H1 (cell line): Measurements from ENCODE around the gene KIT. TPM values are rescaled to one million over a fixed set of nuclear protein-coding genes. Genes with fewer than 3 reads are reported as not detected.

Source experiments
- CTCF ChIA-PET: fragments of 300-600 bp; sonication (Branson Sonifier 250); formaldehyde crosslinking; loops from one replicate; lab custom pipeline; 2021; ENCODE audit not compliant: partially characterized antibody; lab: Charles Lee
- POLR2A ChIA-PET: fragments of 300-600 bp; sonication (Branson Sonifier 250); formaldehyde crosslinking; loops from one replicate; lab custom pipeline; 2021; ENCODE audit warnings: inconsistent platforms; ENCODE audit not compliant: partially characterized antibody; lab: Charles Lee
- DNase-seq, 2 experiments: peaks; one replicate each; pipeline versions ENCODE4 v3.0.0 to v3.0.0-alpha.2; 2010 to 2022; ENCODE audit warnings: low spot score in 2 of 2, low read depth in 1 of 2, mixed read lengths in 1 of 2
- FAIRE-seq: peaks from 2 replicates; lab custom pipeline; 2011; peaks lifted over from hg19 to GRCh38; lab: Jason Lieb, UNC
- H2AFZ ChIP-seq: 2 replicates; pipeline ENCODE4 v1.8.1; 2012; ENCODE audit warnings: low read length, inconsistent platforms
- H2AK5ac ChIP-seq: 2 replicates; pipeline ENCODE4 v1.6.1; 2013; ENCODE audit warnings: low read depth, low read length
- H2BK120ac ChIP-seq: replicated peaks from 2 replicates; pipeline ENCODE3; 2013; ENCODE audit warnings: low read depth, low read length, inconsistent platforms
- H2BK12ac ChIP-seq: 2 replicates; pipeline ENCODE4 v1.6.1; 2013; ENCODE audit warnings: low read depth, low read length
- H2BK15ac ChIP-seq: 2 replicates; pipeline ENCODE4 v1.6.1; 2013; ENCODE audit warnings: low read length
- H2BK20ac ChIP-seq: 2 replicates; pipeline ENCODE4 v1.6.1; 2013; ENCODE audit warnings: low read length
- H2BK5ac ChIP-seq: 2 replicates; pipeline ENCODE4 v1.6.1; 2013; ENCODE audit warnings: low read depth, low read length
- H3K14ac ChIP-seq: 2 replicates; pipeline ENCODE4 v1.6.1; 2013; ENCODE audit warnings: inconsistent platforms; ENCODE audit not compliant: insufficient read length
- H3K18ac ChIP-seq: 2 replicates; pipeline ENCODE4 v1.6.1; 2013; ENCODE audit warnings: low read length; ENCODE audit errors: extremely low read depth
- H3K23ac ChIP-seq: 2 replicates; pipeline ENCODE4 v1.6.1; 2013; ENCODE audit warnings: inconsistent platforms; ENCODE audit not compliant: insufficient read length
- H3K23me2 ChIP-seq: 2 replicates; pipeline ENCODE4 v1.6.1; 2013; ENCODE audit warnings: low read depth, low read length
- H3K27ac ChIP-seq: 2 replicates; pipeline ENCODE4 v1.6.1; 2011; ENCODE audit warnings: low read depth, low read length, inconsistent platforms
- H3K27me3 ChIP-seq, 4 experiments: replicated peaks in 1 of 4; 1 replicate in 1 of 4; 2 replicates in 3 of 4; pipeline versions ENCODE4 v1.6.1 to v1.8.1; 2011 to 2013; ENCODE audit warnings: low read length in 3 of 4, mild to moderate bottlenecking in 3 of 4, inconsistent platforms in 2 of 4, mixed read lengths in 2 of 4, moderate library complexity in 1 of 4; ENCODE audit not compliant: control insufficient read depth in 3 of 4, insufficient read depth in 3 of 4; ENCODE audit errors: extremely low read depth in 1 of 4
- H3K36me3 ChIP-seq, 4 experiments: 2 replicates each; pipeline versions ENCODE4 v1.6.1 to v1.8.1; 2011 to 2013; ENCODE audit warnings: mild to moderate bottlenecking in 4 of 4, low read length in 3 of 4, moderate library complexity in 2 of 4, control low read depth in 1 of 4, inconsistent platforms in 1 of 4; ENCODE audit not compliant: insufficient read depth in 4 of 4, control insufficient read depth in 2 of 4
- H3K4ac ChIP-seq: replicated peaks from 2 replicates; pipeline ENCODE3; 2013; ENCODE audit warnings: low read length, low read depth, mixed read lengths, inconsistent platforms; ENCODE audit not compliant: insufficient read length
- H3K4me1 ChIP-seq, 4 experiments: replicated peaks in 1 of 4; 1 replicate in 1 of 4; 2 replicates in 3 of 4; pipeline versions ENCODE4 v1.6.1 to v1.8.1; 2011 to 2013; ENCODE audit warnings: low read length in 3 of 4, inconsistent platforms in 2 of 4, mixed read lengths in 1 of 4; ENCODE audit not compliant: insufficient read depth in 4 of 4, control insufficient read depth in 3 of 4
- H3K4me2 ChIP-seq, 2 experiments: 2 replicates each; pipeline versions ENCODE4 v1.6.1 to v1.8.1; 2011 to 2013; ENCODE audit warnings: low read depth in 2 of 2, low read length in 2 of 2, control low read depth in 1 of 2, inconsistent platforms in 1 of 2, mild to moderate bottlenecking in 1 of 2; ENCODE audit not compliant: insufficient read depth in 1 of 2
- H3K4me3 ChIP-seq, 4 experiments: fragments of 200-600, 300-600 bp in 1 of 4; sonication (generic), shearing (Covaris generic), sonication (Bioruptor Twin) in 1 of 4; 2 replicates each; pipeline versions ENCODE4 v1.5.1 to v1.8.1; 2011 to 2016; ENCODE audit warnings: low read length in 4 of 4, low read depth in 3 of 4, control low read depth in 2 of 4, inconsistent platforms in 2 of 4, mild to moderate bottlenecking in 2 of 4, mixed read lengths in 1 of 4, moderate library complexity in 1 of 4; ENCODE audit not compliant: insufficient read depth in 2 of 4; ENCODE audit errors: extremely low read depth in 1 of 4
- H3K56ac ChIP-seq: replicated peaks from 2 replicates; pipeline ENCODE3; 2013; ENCODE audit warnings: low read depth, mild to moderate bottlenecking, mixed read lengths, low read length, inconsistent platforms; ENCODE audit not compliant: insufficient read length
- H3K79me1 ChIP-seq: 2 replicates; pipeline ENCODE4 v1.6.1; 2013; ENCODE audit warnings: low read depth, low read length, control low read depth
- H3K79me2 ChIP-seq, 2 experiments: 2 replicates each; pipeline versions ENCODE4 v1.6.1 to v1.8.1; 2012 to 2013; ENCODE audit warnings: low read length in 2 of 2, mild to moderate bottlenecking in 2 of 2, inconsistent platforms in 1 of 2; ENCODE audit not compliant: insufficient read depth in 2 of 2, control insufficient read depth in 1 of 2
- H3K9ac ChIP-seq, 4 experiments: replicated peaks in 1 of 4; 1 replicate in 1 of 4; 2 replicates in 3 of 4; pipeline versions ENCODE4 v1.6.1 to v1.8.1; 2011 to 2013; ENCODE audit warnings: low read depth in 3 of 4, low read length in 3 of 4, control low read depth in 2 of 4, mild to moderate bottlenecking in 2 of 4, moderate library complexity in 2 of 4, inconsistent platforms in 1 of 4; ENCODE audit errors: extremely low read depth in 1 of 4
- H3K9me3 ChIP-seq, 2 experiments: 2 replicates each; pipeline versions ENCODE4 v1.6.1 to v1.8.1; 2012 to 2013; ENCODE audit warnings: mild to moderate bottlenecking in 2 of 2, moderate library complexity in 2 of 2, control low read depth in 1 of 2, inconsistent platforms in 1 of 2, low read depth in 1 of 2, low read length in 1 of 2, mixed read lengths in 1 of 2; ENCODE audit not compliant: insufficient read depth in 2 of 2
- H4K20me1 ChIP-seq, 2 experiments: replicated peaks in 1 of 2; 2 replicates each; pipeline versions ENCODE3 to v1.8.1; 2011 to 2013; ENCODE audit warnings: inconsistent platforms in 2 of 2, low read length in 2 of 2, mild to moderate bottlenecking in 1 of 2; ENCODE audit not compliant: insufficient read depth in 2 of 2, control insufficient read depth in 1 of 2
- H4K5ac ChIP-seq: 2 replicates; pipeline ENCODE4 v1.6.1; 2013; ENCODE audit warnings: low read length, low read depth, mixed read lengths, inconsistent platforms; ENCODE audit not compliant: insufficient read length
- H4K8ac ChIP-seq: 2 replicates; pipeline ENCODE4 v1.8.0; 2013; ENCODE audit warnings: mild to moderate bottlenecking, moderate library complexity, low read length, inconsistent platforms; ENCODE audit not compliant: insufficient read depth; ENCODE audit errors: extremely low read depth
- H4K91ac ChIP-seq: replicated peaks from 2 replicates; pipeline ENCODE3; 2013; ENCODE audit warnings: low read length, mixed read lengths, inconsistent platforms; ENCODE audit not compliant: insufficient read length
- ASH2L ChIP-seq: fragments of 200-600, 300-600 bp; sonication (generic); IDR thresholded peaks from one replicate; pipeline ENCODE4 v1.7.1; 2017; ENCODE audit warnings: low read length
- CHD1 ChIP-seq: IDR thresholded peaks from 2 replicates; pipeline ENCODE4 v1.6.1; 2012; ENCODE audit warnings: low read depth, low read length, improper control_type of control experiment
- CHD2 ChIP-seq: IDR thresholded peaks from 2 replicates; pipeline ENCODE4 v1.6.1; 2012; ENCODE audit warnings: low read length, improper control_type of control experiment
- FOSL1 ChIP-seq: IDR thresholded peaks from 2 replicates; pipeline ENCODE4 v1.6.1; 2011; ENCODE audit warnings: mild to moderate bottlenecking, low read depth, low read length, moderate library complexity; ENCODE audit not compliant: insufficient read depth
- GABPA ChIP-seq: IDR thresholded peaks from 2 replicates; pipeline ENCODE4 v1.6.1; 2011; ENCODE audit warnings: mild to moderate bottlenecking, low read length, moderate library complexity, borderline replicate concordance; ENCODE audit not compliant: insufficient read depth
- HDAC2 ChIP-seq, 2 experiments: fragments of 300-600 bp in 1 of 2; sonication (generic) in 1 of 2; IDR thresholded peaks; 2 replicates each; pipeline ENCODE4 v1.6.1; 2011 to 2012; ENCODE audit warnings: low read depth in 2 of 2, low read length in 2 of 2, mild to moderate bottlenecking in 2 of 2, moderate library complexity in 2 of 2, borderline replicate concordance in 1 of 2, inconsistent platforms in 1 of 2
- SRF ChIP-seq: IDR thresholded peaks from 2 replicates; pipeline ENCODE4 v1.6.1; 2011; ENCODE audit warnings: mild to moderate bottlenecking, low read depth, low read length, moderate library complexity
- SUZ12 ChIP-seq: fragments of 200-600 bp; sonication (generic); IDR thresholded peaks from 2 replicates; pipeline ENCODE4 v1.6.1; 2012; ENCODE audit warnings: mild to moderate bottlenecking, inconsistent platforms, low read length, moderate library complexity, mixed read lengths
- TAF1 ChIP-seq: IDR thresholded peaks from 2 replicates; pipeline ENCODE4 v1.6.1; 2011; ENCODE audit warnings: mild to moderate bottlenecking, low read depth, low read length
- TEAD4 ChIP-seq: IDR thresholded peaks from 2 replicates; pipeline ENCODE4 v1.6.1; 2012; ENCODE audit warnings: low read depth, low read length, inconsistent platforms, mixed read lengths
- ZNF274 ChIP-seq: IDR thresholded peaks from 2 replicates; pipeline ENCODE4 v1.7.0; 2012; ENCODE audit warnings: low read length, borderline replicate concordance; ENCODE audit errors: extremely low read depth
- WGBS, 2 experiments: shearing (Covaris generic) in 1 of 2; methylation state at CpG; one replicate each; pipeline versions ENCODE4 v1.1.6 to v1.1.7; 2013 to 2015; ENCODE audit warnings: low lambda C conversion rate in 2 of 2, mixed read lengths in 2 of 2, inconsistent platforms in 1 of 2, low coverage in 1 of 2, missing lambda C conversion rate in 1 of 2; ENCODE audit not compliant: insufficient replicate concordance in 2 of 2, insufficient coverage in 1 of 2, insufficient read length in 1 of 2; ENCODE audit errors: extremely low coverage in 1 of 2, missing lambda C conversion rate in 1 of 2; 5-methylcytosine and 5-hydroxymethylcytosine counted together
- polyA plus RNA-seq, 7 experiments: library from polyadenylated mRNA; depleted of rRNA in 3 of 7; stranded (reverse) in 5 of 7; unstranded in 2 of 7; fragments of >200 nt in 5 of 7; fragments of 200-250 nt in 2 of 7; gene quantifications; 1 replicate in 5 of 7; 2 replicates in 1 of 7; 4 replicates in 1 of 7; pipeline versions ENCODE4 v1.2.1 to v1.2.3, GENCODE V29; 2011 to 2013; ENCODE audit warnings: missing spikeins in 2 of 7, mixed read lengths in 2 of 7
- total RNA-seq: library from RNA; stranded (reverse); fragmentation: NEBNext Ultra II Directional; extraction: Animal tissue kit (Norgen Biotek cat#: 25700); gene quantifications from 2 replicates; pipeline ENCODE4 v1.2.1, GENCODE V29; 2021
- TF ChIP-seq, protein P1 (sequence below), 3 experiments: IDR thresholded peaks; 1 replicate in 2 of 3; 2 replicates in 1 of 3; pipeline versions ENCODE4 v1.5.1 to v1.6.1; 2011; ENCODE audit warnings: low read length in 3 of 3, mild to moderate bottlenecking in 3 of 3, inconsistent platforms in 2 of 3, low read depth in 1 of 3, moderate library complexity in 1 of 3; ENCODE audit not compliant: insufficient read depth in 1 of 3; ENCODE audit errors: control extremely low read depth in 1 of 3

KIT gene
- total and polyA plus RNA-seq, 2 of the 8 experiments (the other 6 are each of a cell fraction or from before 2014, with no cell fraction given): 14.4 to 24.8 TPM

GRCh38 chr4:54643172-54643571 is 14.6 kb upstream of the KIT start:
- Histone ChIP-seq H2BK15ac (no peak overlapping the region), H3K4ac (no peak overlapping the region), H3K27me3 (no peaks in the 10 kb centered on the region), H4K5ac (no peak overlapping the region), H2BK20ac (no peak overlapping the region), H3K23me2 (no peaks in the 10 kb centered on the region), H4K91ac (no peak overlapping the region), H3K9ac (no peak overlapping the region), H3K79me1 (no peaks in the 10 kb centered on the region), H4K20me1 (no peaks in the 10 kb centered on the region), H3K4me2 (no peak overlapping the region), H2BK12ac (no peak overlapping the region), H3K36me3 (no peaks in the 10 kb centered on the region), H3K9me3 (no peaks in the 10 kb centered on the region), H2AK5ac (no peak overlapping the region), H3K18ac (no peak overlapping the region), H3K79me2 (no peaks in the 10 kb centered on the region), H3K23ac (no peak overlapping the region), H2BK5ac (no peak overlapping the region), H4K8ac (no peak overlapping the region), H2BK120ac (no peak overlapping the region), H3K14ac (no peak overlapping the region), H3K27ac (no peak overlapping the region), H3K4me1 (peaks cover 0 to 5% (median 0%) of the 10 kb centered on the region in 4 experiments; a peak in 2 of 7 replicates), H3K56ac (no peak overlapping the region), H3K4me3 (no peak overlapping the region), H2AFZ (no peak overlapping the region)
- ChIA-PET POLR2A (no interaction called here), CTCF (no interaction called here)
- 79% methylated on average over 5 of the region's 5 CpGs; no CpG with 5 or more reads in 1 of the 2 experiments for WGBS, 2 experiments
- TF ChIP-seq SRF (no peak), ASH2L (no peak), HDAC2 (IDR thresholded peaks at IDR 0.05; ENCODE audit: borderline replicate concordance in 1 of 2, low read depth in 2 of 2, low read length in 2 of 2) (no peak), GABPA (no peak), ZNF274 (no peak), SUZ12 (no peak), CHD1 (no peak), TAF1 (no peak), TEAD4 (no peak), CHD2 (no peak), FOSL1 (no peak)
- TF ChIP-seq, protein P1, sequence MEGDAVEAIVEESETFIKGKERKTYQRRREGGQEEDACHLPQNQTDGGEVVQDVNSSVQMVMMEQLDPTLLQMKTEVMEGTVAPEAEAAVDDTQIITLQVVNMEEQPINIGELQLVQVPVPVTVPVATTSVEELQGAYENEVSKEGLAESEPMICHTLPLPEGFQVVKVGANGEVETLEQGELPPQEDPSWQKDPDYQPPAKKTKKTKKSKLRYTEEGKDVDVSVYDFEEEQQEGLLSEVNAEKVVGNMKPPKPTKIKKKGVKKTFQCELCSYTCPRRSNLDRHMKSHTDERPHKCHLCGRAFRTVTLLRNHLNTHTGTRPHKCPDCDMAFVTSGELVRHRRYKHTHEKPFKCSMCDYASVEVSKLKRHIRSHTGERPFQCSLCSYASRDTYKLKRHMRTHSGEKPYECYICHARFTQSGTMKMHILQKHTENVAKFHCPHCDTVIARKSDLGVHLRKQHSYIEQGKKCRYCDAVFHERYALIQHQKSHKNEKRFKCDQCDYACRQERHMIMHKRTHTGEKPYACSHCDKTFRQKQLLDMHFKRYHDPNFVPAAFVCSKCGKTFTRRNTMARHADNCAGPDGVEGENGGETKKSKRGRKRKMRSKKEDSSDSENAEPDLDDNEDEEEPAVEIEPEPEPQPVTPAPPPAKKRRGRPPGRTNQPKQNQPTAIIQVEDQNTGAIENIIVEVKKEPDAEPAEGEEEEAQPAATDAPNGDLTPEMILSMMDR (IDR thresholded peaks at IDR 0.05; ENCODE audit: control extremely low read depth in 1 of 3, insufficient read depth in 1 of 3, low read depth in 1 of 3, low read length in 3 of 3): no peak
- DNase-seq (no peak), FAIRE-seq (no peak)
